ENCODE data around the gene POM121C.
A peak's percentile ranks its signal among the peaks of the same experiment; 100 is the strongest.

POM121C gene

GRCh38 chr7:75534727-75535307, 48.7 kb upstream of the POM121C start:
- POLR2A ChIA-PET: no interaction called here

More at GRCh38 chr7:75534727-75535307, 48.7 kb upstream of the POM121C start:
- peaks cover 3% of the 10 kb centered on the region; the same call in 1 of the 2 replicates for H3K4me1 ChIP-seq (ENCODE audit: control insufficient read depth, insufficient read depth, low read length)
- no peak overlapping the region for H3K4me3 ChIP-seq (ENCODE audit: low read depth, low read length)
- H3K9me3 ChIP-seq (ENCODE audit: control insufficient read depth, insufficient read depth, low read depth, low read length): no peaks in the 10 kb centered on the region
- TF ChIP-seq ZNF555 (tag by site-specific recombination; conservative IDR thresholded peaks at IDR 0.05): no peak
- TF ChIP-seq, protein P1, sequence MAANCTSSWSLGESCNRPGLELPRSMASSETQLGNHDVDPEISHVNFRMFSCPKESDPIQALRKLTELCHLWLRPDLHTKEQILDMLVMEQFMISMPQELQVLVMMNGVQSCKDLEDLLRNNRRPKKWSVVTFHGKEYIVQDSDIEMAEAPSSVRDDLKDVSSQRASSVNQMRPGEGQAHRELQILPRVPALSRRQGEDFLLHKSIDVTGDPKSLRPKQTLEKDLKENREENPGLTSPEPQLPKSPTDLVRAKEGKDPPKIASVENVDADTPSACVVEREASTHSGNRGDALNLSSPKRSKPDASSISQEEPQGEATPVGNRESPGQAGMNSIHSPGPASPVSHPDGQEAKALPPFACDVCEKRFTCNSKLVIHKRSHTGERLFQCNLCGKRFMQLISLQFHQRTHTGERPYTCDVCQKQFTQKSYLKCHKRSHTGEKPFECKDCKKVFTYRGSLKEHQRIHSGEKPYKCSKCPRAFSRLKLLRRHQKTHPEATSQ (tag by site-specific recombination; IDR thresholded peaks at IDR 0.05): no peak
- TF ChIP-seq REPIN1 (tag by site-specific recombination; IDR thresholded peaks at IDR 0.05; ENCODE audit: low read depth): no peak
- TF ChIP-seq ZNF621 (tag by site-specific recombination; IDR thresholded peaks at IDR 0.05): no peak
- no peak for TF ChIP-seq AEBP2 (tag by site-specific recombination; IDR thresholded peaks at IDR 0.05; ENCODE audit: borderline replicate concordance)
- peak; percentile 88 for TF ChIP-seq OSR2 (tag by site-specific recombination; IDR thresholded peaks at IDR 0.05)
- TF ChIP-seq ZNF670 (tag by site-specific recombination; IDR thresholded peaks at IDR 0.05; ENCODE audit: low read depth): no peak
- no peak for TF ChIP-seq ZNF792 (tag by site-specific recombination; IDR thresholded peaks at IDR 0.05)
- TF ChIP-seq ZNF544 (tag by site-specific recombination; IDR thresholded peaks at IDR 0.05): no peak
- no peak for TF ChIP-seq ZNF211 (tag by site-specific recombination; IDR thresholded peaks at IDR 0.05; ENCODE audit: low read depth)
- TF ChIP-seq ZNF791 (tag by site-specific recombination; IDR thresholded peaks at IDR 0.05): no peak
- TF ChIP-seq ZNF16 (tag by site-specific recombination; IDR thresholded peaks at IDR 0.05; ENCODE audit: low read depth): no peak
- no peak for TF ChIP-seq HOXC10 (CRISPR knock-in tag; IDR thresholded peaks at IDR 0.05)
- no peak for TF ChIP-seq SALL2 (tag by site-specific recombination; IDR thresholded peaks at IDR 0.05; ENCODE audit: borderline replicate concordance)
- TF ChIP-seq ZNF184 (tag by site-specific recombination; IDR thresholded peaks at IDR 0.05): no peak
- no peak for TF ChIP-seq ZNF248 (tag by site-specific recombination; IDR thresholded peaks at IDR 0.05)
- no peak for TF ChIP-seq ZNF148 (tag by site-specific recombination; IDR thresholded peaks at IDR 0.05; ENCODE audit: borderline replicate concordance)
- no peak for TF ChIP-seq ZNF692 (tag by site-specific recombination; IDR thresholded peaks at IDR 0.05)
- peak; percentile 47; the same call in 1 of the 2 replicates for TF ChIP-seq ZNF629 (tag by site-specific recombination; IDR thresholded peaks at IDR 0.05)
- TF ChIP-seq ZEB2 (tag by site-specific recombination; IDR thresholded peaks at IDR 0.05): peak; percentile 39; the same call in 1 of the 2 replicates
- no peak for TF ChIP-seq TCF7L2 (IDR thresholded peaks at IDR 0.05; ENCODE audit: borderline replicate concordance, low read depth, low read length)
- peak; percentile 64; the same call in 1 of the 2 replicates for TF ChIP-seq ZNF394 (tag by site-specific recombination; IDR thresholded peaks at IDR 0.05; ENCODE audit: borderline replicate concordance)
- TF ChIP-seq ZNF341 (tag by site-specific recombination; IDR thresholded peaks at IDR 0.05; ENCODE audit: low read depth): no peak
- no peak for TF ChIP-seq ZNF274 (IDR thresholded peaks at IDR 0.05; ENCODE audit: low read length)
- no peak for TF ChIP-seq ZNF274 (tag by site-specific recombination; IDR thresholded peaks at IDR 0.05; ENCODE audit: borderline replicate concordance)
- TF ChIP-seq ZNF626 (tag by site-specific recombination; IDR thresholded peaks at IDR 0.05): no peak
- CTCF ChIA-PET: interaction anchor here (0.7 kb wide), 1 partner anchor 113 kb away, joined by 3 read pairs; no protein-coding TSS in a partner anchor
- H3K27ac ChIP-seq (ENCODE audit: extremely low read depth, low read depth, low read length): no peak overlapping the region
- peaks cover 0 to 28% of the 10 kb centered on the region in 2 experiments; a peak in 1 of 3 replicates for H3K36me3 ChIP-seq (ENCODE audit: control insufficient read depth in 2 of 2, insufficient read depth in 1 of 2, low read length in 2 of 2)

Data from HEK293 (cell line).